NB4 (cell line): ENCODE measurements around the gene CBFA2T3.

ENCODE experiments used
- MYC ChIP-seq: IDR thresholded peaks from 2 replicates; pipeline ENCODE4 v1.6.1; 2011; ENCODE audit warnings: low read depth, low read length
- POLR2A ChIP-seq: IDR thresholded peaks from 2 replicates; pipeline ENCODE4 v1.6.1; 2011; ENCODE audit warnings: mild to moderate bottlenecking; ENCODE audit not compliant: insufficient read length; ENCODE audit errors: extremely low read depth
- TF ChIP-seq, protein P1 (sequence below): IDR thresholded peaks from one replicate; pipeline ENCODE4 v1.5.1; 2012; ENCODE audit warnings: low read depth, low read length
- TF ChIP-seq, protein P2 (sequence below): IDR thresholded peaks from 2 replicates; pipeline ENCODE4 v1.6.1; 2011; ENCODE audit warnings: low read depth, low read length

DNA sequence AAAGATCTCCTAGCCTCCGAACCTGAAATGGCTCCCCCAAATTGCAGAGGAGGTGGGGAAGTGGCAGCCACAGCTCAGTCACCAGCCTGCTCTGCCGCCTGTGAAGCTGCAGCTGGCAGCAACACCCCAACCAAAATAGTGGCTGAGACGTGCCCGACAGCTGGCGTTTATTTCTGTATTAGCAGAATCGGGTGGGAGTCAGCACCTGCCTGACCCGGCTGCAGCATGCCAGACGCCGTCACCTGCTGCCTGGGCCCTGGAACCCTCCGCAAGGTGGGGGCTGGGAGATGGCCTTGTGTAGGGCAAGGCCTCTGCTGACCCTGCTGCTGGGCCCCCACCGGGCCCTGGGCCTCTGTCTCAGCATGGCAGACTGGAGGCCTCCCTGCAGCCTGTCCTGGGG lies 93.1 kb downstream of the CBFA2T3 start:
- no peak for TF ChIP-seq POLR2A
- TF ChIP-seq, protein P1, sequence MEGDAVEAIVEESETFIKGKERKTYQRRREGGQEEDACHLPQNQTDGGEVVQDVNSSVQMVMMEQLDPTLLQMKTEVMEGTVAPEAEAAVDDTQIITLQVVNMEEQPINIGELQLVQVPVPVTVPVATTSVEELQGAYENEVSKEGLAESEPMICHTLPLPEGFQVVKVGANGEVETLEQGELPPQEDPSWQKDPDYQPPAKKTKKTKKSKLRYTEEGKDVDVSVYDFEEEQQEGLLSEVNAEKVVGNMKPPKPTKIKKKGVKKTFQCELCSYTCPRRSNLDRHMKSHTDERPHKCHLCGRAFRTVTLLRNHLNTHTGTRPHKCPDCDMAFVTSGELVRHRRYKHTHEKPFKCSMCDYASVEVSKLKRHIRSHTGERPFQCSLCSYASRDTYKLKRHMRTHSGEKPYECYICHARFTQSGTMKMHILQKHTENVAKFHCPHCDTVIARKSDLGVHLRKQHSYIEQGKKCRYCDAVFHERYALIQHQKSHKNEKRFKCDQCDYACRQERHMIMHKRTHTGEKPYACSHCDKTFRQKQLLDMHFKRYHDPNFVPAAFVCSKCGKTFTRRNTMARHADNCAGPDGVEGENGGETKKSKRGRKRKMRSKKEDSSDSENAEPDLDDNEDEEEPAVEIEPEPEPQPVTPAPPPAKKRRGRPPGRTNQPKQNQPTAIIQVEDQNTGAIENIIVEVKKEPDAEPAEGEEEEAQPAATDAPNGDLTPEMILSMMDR: no peak
- TF ChIP-seq, protein P2, sequence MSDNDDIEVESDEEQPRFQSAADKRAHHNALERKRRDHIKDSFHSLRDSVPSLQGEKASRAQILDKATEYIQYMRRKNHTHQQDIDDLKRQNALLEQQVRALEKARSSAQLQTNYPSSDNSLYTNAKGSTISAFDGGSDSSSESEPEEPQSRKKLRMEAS: no peak
- no peak for TF ChIP-seq MYC
